ENCODE results near the gene CNTNAP5. TPM values are rescaled to one million over a fixed set of nuclear protein-coding genes. Genes with fewer than 3 reads are reported as not detected.

The CNTNAP5 gene
- total RNA-seq, 1 donor from 2014 or later: not detected

DNA sequence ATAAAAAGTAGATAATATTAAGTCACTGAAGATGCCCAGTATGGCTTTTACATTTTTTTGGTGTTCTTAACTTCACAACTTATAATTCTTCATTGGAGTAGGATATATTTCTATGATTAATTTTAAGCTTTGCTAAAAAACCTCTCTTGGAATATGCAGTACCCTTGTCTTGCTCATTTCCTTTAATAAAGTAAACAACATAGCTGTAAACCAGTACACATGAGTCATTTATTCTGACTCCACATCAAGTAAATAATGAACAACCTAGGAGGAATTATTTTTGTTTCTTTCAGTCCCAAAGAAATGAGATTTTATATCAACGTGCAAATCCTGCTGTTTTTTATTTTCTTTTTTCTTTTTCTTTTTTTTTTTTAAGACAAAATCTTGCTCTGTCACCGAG, 869.1 kb downstream of the CNTNAP5 start:
- H3K36me3 ChIP-seq (ENCODE audit: control insufficient read depth, insufficient read depth, low read length): no peaks in the 10 kb centered on the region
- FAIRE-seq (no peak), DNase-seq (ENCODE audit: low read depth) (peak; percentile 78)
- no peak overlapping the region for H3K4me3 ChIP-seq (ENCODE audit: low read depth, low read length)
- TF ChIP-seq CTCF (IDR thresholded peaks at IDR 0.05; ENCODE audit: insufficient read depth, low read length, severe bottlenecking): no peak
- no peaks in the 10 kb centered on the region for H3K27me3 ChIP-seq (ENCODE audit: control insufficient read depth, insufficient read depth, low read length)

GRCh38 chr2:124898827-124899226, 873.7 kb downstream of the CNTNAP5 start:
- no peaks in the 10 kb centered on the region for H3K36me3 ChIP-seq (ENCODE audit: control insufficient read depth, insufficient read depth, low read length)
- no peak for FAIRE-seq

GRCh38 chr2:124908411-124908810, 883.3 kb downstream of the CNTNAP5 start:
- Histone ChIP-seq H3K27me3 (ENCODE audit: control insufficient read depth, insufficient read depth, low read length) (no peaks in the 10 kb centered on the region), H3K36me3 (ENCODE audit: control insufficient read depth, insufficient read depth, low read length) (no peaks in the 10 kb centered on the region), H3K4me3 (ENCODE audit: low read depth, low read length) (no peak overlapping the region)
- TF ChIP-seq CTCF (IDR thresholded peaks at IDR 0.05; ENCODE audit: insufficient read depth, low read length, severe bottlenecking): no peak
- FAIRE-seq (no peak), DNase-seq (ENCODE audit: low read depth) (peak; percentile 65)

More at GRCh38 chr2:124898827-124899226, 873.7 kb downstream of the CNTNAP5 start:
- H3K4me3 ChIP-seq (ENCODE audit: low read depth, low read length): no peak overlapping the region
- no peaks in the 10 kb centered on the region for H3K27me3 ChIP-seq (ENCODE audit: control insufficient read depth, insufficient read depth, low read length)
- no peak for DNase-seq (ENCODE audit: low read depth)
- no peak for TF ChIP-seq CTCF (IDR thresholded peaks at IDR 0.05; ENCODE audit: insufficient read depth, low read length, severe bottlenecking)

GRCh38 chr2:124911560-124911959, 886.5 kb downstream of the CNTNAP5 start:
- Histone ChIP-seq H3K36me3 (ENCODE audit: control insufficient read depth, insufficient read depth, low read length) (no peaks in the 10 kb centered on the region), H3K27me3 (ENCODE audit: control insufficient read depth, insufficient read depth, low read length) (no peaks in the 10 kb centered on the region), H3K4me3 (ENCODE audit: low read depth, low read length) (no peak overlapping the region)
- no peak for FAIRE-seq
- DNase-seq (ENCODE audit: low read depth): peak; percentile 37
- no peak for TF ChIP-seq CTCF (IDR thresholded peaks at IDR 0.05; ENCODE audit: insufficient read depth, low read length, severe bottlenecking)

- no peak for FAIRE-seq
- Histone ChIP-seq H3K4me3 (ENCODE audit: low read depth, low read length) (no peak overlapping the region), H3K27me3 (ENCODE audit: control insufficient read depth, insufficient read depth, low read length) (no peaks in the 10 kb centered on the region), H3K36me3 (ENCODE audit: control insufficient read depth, insufficient read depth, low read length) (no peaks in the 10 kb centered on the region)
- DNase-seq (ENCODE audit: low read depth): no peak
- no peak for TF ChIP-seq CTCF (IDR thresholded peaks at IDR 0.05; ENCODE audit: insufficient read depth, low read length, severe bottlenecking)
Observed at GRCh38 chr2:124913868-124914267, 888.8 kb downstream of the CNTNAP5 start.

DNA sequence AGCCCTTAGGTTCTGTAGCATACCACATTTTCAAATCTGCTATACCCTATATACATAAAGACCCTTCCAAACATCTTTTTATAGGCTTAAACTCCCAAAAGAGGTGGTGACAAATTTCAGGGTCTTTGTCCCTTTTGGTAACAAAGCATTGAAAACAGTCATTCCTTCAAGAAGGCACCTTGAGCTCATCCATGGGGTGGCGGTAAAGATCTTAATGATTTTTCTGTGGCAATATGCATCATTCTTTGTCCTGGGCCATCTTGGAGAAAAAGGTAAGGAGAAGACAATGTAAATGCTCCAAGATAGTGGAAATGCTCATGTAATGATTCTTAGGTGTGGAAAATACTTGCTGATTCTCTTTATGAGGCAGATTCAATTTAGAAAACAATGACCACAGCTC, 890.5 kb downstream of the CNTNAP5 start:
- FAIRE-seq (no peak), DNase-seq (ENCODE audit: low read depth) (no peak)
- no peaks in the 10 kb centered on the region for H3K36me3 ChIP-seq (ENCODE audit: control insufficient read depth, insufficient read depth, low read length)

More for the DNA sequence above, 890.5 kb downstream of the CNTNAP5 start:
- Histone ChIP-seq H3K4me3 (ENCODE audit: low read depth, low read length) (no peak overlapping the region), H3K27me3 (ENCODE audit: control insufficient read depth, insufficient read depth, low read length) (no peaks in the 10 kb centered on the region)
- no peak for TF ChIP-seq CTCF (IDR thresholded peaks at IDR 0.05; ENCODE audit: insufficient read depth, low read length, severe bottlenecking)

Measured in bronchial epithelial cell (primary cell).